HG02885 (cell line): Measurements from ENCODE around the gene SPSB2.
"Not testable (repeated sequence)": the region's sequence is repeated elsewhere in the genome, so short reads cannot be mapped to it uniquely, and the experiment has no call there.

Source experiments
- ATAC-seq: cut with Tn5 transposase; IDR thresholded peaks from one replicate; pipeline ENCODE4 v1.9.1; 2021; ENCODE audit warnings: mild to moderate bottlenecking; ENCODE audit not compliant: unreplicated experiment, poor library complexity

The SPSB2 gene

GRCh38 chr12:6872073-6873048 lies 742 bp downstream of the SPSB2 start:
- ATAC-seq, result peak; percentile 29

GRCh38 chr12:6871052-6871957 lies 1.8 kb downstream of the SPSB2 start:
- ATAC-seq, result no peak

GRCh38 chr12:6870304-6870703 lies 2.8 kb downstream of the SPSB2 start:
- not testable (repeated sequence) for ATAC-seq

GRCh38 chr12:6869049-6870021 lies 3.8 kb downstream of the SPSB2 start:
- ATAC-seq, result no peak

- no peak for ATAC-seq
Measured at GRCh38 chr12:6868211-6869048, 4.7 kb downstream of the SPSB2 start.

- ATAC-seq, result peak; percentile 67
Measured at GRCh38 chr12:6867413-6868210, 5.5 kb downstream of the SPSB2 start, which contains the start of gene TPI1. TPI1 (plus strand) TSS chr12:6867531; CDS start chr12:6867567, 36 bp downstream.

GRCh38 chr12:6866920-6867412 lies 6.1 kb downstream of the SPSB2 start:
- peak; percentile 2 for ATAC-seq

GRCh38 chr12:6866163-6866919 lies 6.8 kb downstream of the SPSB2 start:
- no peak for ATAC-seq

- not testable (repeated sequence) for ATAC-seq
Measured at GRCh38 chr12:6865307-6865706, 7.8 kb downstream of the SPSB2 start.

- ATAC-seq, result no peak
Measured at GRCh38 chr12:6863586-6864321, 9.3 kb downstream of the SPSB2 start.

GRCh38 chr12:6863033-6863432 lies 10.1 kb downstream of the SPSB2 start:
- no peak for ATAC-seq

- ATAC-seq, result no peak
Measured at GRCh38 chr12:6861391-6861790, 11.7 kb downstream of the SPSB2 start.

- no peak for ATAC-seq
Measured at GRCh38 chr12:6860942-6861341, 12.2 kb downstream of the SPSB2 start.

GRCh38 chr12:6860116-6860515 lies 13.0 kb downstream of the SPSB2 start:
- no peak for ATAC-seq

GRCh38 chr12:6858799-6859198 lies 14.3 kb downstream of the SPSB2 start:
- no peak for ATAC-seq

- ATAC-seq, result no peak
Measured at GRCh38 chr12:6855322-6855721, 17.8 kb downstream of the SPSB2 start.
